ENCODE measurements around the gene EBF3.

EBF3 gene

GRCh38 chr10:129898706-129899268, 65.3 kb downstream of the EBF3 start:
- TF ChIP-seq, protein P1, sequence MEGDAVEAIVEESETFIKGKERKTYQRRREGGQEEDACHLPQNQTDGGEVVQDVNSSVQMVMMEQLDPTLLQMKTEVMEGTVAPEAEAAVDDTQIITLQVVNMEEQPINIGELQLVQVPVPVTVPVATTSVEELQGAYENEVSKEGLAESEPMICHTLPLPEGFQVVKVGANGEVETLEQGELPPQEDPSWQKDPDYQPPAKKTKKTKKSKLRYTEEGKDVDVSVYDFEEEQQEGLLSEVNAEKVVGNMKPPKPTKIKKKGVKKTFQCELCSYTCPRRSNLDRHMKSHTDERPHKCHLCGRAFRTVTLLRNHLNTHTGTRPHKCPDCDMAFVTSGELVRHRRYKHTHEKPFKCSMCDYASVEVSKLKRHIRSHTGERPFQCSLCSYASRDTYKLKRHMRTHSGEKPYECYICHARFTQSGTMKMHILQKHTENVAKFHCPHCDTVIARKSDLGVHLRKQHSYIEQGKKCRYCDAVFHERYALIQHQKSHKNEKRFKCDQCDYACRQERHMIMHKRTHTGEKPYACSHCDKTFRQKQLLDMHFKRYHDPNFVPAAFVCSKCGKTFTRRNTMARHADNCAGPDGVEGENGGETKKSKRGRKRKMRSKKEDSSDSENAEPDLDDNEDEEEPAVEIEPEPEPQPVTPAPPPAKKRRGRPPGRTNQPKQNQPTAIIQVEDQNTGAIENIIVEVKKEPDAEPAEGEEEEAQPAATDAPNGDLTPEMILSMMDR (conservative IDR thresholded peaks at IDR 0.05): no peak
- H3K27ac ChIP-seq: no peak overlapping the region

DNA sequence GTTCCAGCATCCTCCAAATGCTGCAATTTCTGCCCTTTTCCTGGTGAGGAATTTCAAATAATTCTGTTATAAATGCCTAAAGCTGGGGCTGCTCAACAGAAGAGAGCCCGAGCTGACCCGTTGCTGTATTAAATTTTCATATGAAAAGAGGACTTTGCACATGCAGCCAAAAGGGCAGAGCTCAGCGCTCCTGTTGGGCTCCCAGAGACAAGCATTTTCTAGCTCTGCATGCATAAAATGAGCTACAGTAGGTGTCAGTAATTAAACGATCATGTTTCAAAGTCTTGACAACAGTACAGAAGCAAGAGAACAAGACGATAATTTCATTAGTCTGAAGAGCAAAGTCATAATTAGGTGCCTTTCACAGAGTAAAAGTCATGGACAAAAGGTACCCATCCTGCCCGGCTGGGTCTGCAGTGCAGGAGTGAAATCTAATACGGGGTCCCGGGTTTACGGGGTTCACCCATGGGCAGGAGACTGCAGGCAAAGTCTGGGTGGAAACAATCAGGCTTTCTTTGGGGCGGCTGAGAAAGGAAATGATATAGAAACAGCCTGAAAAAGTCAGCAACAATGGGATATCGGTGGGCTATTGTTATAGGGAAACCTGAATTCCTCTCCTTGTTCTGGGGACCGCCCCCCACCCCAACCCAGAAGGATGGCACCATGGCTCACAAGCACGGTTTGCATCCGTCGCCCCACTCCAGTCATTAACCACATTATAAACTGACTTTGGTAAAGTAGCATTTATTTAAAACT, 66.0 kb downstream of the EBF3 start:
- TF ChIP-seq, protein P1 (conservative IDR thresholded peaks at IDR 0.05): no peak
- H3K27ac ChIP-seq: no peak overlapping the region

DNA sequence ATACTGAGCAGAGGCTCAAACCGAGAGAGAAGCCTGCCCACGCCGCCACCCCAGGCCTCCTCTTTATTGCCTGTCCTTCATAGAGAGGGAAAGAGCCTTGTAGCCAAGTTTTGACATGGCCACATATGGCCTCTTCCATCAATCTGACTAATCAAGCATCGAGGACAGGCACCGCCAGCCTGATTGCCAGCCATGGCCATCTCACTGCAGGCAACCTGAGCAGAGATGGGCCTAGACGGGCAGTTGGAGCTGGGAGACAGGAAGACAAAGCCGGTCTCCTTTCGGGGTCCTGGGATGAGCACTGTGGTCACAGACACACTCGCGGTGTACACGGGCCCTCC, 67.2 kb downstream of the EBF3 start:
- H3K27ac ChIP-seq: no peak overlapping the region

GRCh38 chr10:129896136-129896859, 67.8 kb downstream of the EBF3 start:
- TF ChIP-seq, protein P1 (conservative IDR thresholded peaks at IDR 0.05): no peak
- H3K27ac ChIP-seq: no peak overlapping the region

More for the DNA sequence above, 67.2 kb downstream of the EBF3 start:
- TF ChIP-seq, protein P1 (conservative IDR thresholded peaks at IDR 0.05): no peak

DNA sequence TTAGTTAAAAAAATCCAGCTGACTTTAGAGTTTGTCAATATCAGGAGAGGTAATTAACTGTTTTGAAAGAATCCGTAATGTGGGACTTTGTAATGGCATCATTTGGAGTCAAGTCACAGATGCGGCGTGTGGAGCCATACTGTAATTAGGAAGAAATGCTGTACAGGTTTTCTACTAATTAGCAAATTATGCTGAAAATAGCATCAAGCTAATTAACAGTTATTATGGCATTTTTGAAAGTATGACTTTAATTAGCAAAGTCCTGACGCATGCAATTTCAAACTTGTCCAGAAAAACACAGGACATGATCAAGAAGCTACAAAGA, 68.3 kb downstream of the EBF3 start:
- TF ChIP-seq, protein P1 (conservative IDR thresholded peaks at IDR 0.05): no peak
- no peak overlapping the region for H3K27ac ChIP-seq

- TF ChIP-seq, protein P1 (conservative IDR thresholded peaks at IDR 0.05): peak; percentile 28; the same call in 1 of the 2 replicates
- H3K27ac ChIP-seq: peak overlapping the region; percentile 15; the same call in 1 of the 2 replicates
Observed at GRCh38 chr10:129894698-129895097, 69.4 kb downstream of the EBF3 start.
